ENCODE measurements around the gene SPRR2G.
"Not testable (repeated sequence)": the region's sequence is repeated elsewhere in the genome, so short reads cannot be mapped to it uniquely, and the experiment has no call there.

SPRR2G gene

DNA sequence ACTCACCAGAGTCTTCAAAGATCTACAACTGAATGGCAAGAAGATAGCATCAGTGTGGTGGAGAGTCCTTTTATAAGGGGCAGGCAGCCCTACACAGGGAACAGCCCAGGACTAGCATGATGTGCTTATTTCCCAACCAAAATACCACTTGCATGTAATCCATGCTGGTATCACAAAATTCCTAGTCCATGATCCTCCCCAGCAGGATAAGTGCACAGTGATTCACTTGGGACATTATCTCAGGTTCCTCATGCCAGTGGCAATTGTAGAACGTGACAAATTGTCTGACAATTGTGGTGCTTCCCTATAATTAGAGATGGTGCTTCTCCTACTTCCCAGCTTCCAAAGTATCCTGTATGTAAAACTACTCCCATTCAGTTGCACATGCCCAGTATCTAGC lies at the start of gene SPRR2G:
SPRR2G (minus strand) TSS at position 45 of the 400 bp plus-strand sequence. CDS start 780 bp downstream, outside the sequence.
- DNase-seq, result no peak

DNA sequence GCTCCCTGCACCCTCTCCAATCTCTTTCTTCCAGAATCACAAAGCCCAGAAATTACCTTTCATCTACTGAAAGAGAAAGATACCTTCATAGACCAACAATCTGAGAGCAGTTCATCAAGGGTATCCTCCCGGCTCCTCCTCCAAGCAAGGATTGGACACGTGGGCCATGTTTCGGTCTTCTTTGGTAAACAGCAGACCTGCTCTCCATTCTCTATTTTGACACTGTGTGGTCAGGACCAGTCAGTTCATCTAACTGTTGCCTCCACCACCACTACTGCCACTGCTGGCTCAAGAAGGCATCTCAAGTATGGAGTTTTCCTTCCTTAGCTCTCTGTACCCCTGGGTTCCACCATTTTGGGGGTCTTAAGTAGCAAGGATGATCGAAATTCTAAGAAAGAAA lies 44.5 kb upstream of the SPRR2G start:
- DNase-seq, result no peak

DNA sequence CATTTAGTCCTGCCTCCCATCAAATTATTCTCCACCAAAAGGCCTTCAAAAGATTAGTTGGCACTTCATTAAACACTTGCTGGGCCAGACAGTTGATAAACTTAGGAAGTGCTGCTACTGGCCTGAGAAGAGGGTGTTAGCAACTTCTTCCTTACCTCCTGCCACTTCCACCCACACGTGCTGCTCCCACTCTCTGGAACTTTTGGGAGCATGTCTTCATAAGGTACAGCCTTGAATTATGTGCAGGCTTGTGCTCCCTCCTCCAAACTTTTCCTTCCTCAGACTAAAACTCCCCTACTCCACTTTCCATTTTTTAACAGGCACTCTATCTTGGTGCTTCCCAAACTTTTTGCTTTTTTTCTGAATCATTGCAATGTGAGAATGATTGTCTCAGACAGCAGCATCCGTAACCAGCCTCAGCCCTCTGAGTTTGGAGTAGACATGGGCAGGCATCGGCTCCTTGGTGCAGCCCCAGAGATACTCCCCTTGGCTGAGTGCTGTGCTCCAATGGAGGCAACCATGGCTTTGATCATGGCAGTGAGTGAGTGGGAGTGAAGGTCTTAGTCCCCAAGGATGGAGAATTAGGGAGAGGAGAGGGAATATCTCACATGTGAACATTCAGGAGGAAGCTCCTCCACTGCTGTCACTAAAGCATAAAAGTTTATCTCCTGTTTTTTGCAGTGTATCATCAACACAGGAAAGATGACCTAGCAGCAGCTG lies 43.8 kb upstream of the SPRR2G start:
- no peak for DNase-seq

DNA sequence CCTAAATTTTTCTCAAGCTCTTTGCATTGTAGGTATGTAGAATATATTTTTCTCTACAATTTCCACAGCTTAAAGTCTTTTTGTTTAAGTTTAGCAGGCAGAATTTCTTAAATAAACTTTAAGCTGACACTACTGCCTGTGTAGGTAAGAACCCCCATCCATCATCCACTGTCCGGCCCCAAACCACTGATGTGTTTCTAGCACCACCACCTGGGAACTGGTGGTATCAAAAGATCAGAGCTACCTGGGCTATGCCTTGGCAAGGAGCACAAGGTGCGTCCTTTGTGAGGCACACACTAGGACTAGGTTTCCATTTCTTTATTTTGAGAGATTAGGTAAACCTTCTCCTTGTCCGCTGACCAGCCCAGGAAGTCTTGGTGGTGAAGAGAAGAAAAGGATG lies 42.0 kb upstream of the SPRR2G start:
- no peak for DNase-seq

DNA sequence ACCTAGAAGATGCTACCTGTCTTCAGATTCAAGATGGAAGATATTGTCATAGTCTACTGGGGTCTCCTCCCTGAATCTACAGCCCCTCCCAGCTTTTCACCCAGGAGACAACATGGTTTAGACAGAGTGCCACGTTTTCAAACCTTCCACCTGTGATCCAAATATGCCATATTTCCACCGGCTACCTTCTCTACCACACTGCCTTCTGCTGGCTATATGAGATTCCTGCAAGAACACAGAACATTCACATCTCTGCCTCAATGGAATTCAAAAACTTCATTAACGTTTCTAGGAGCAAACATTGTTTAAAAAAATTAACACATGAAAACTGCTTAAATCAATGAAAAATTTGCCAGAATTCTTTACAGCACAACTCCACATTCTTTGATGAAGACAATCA lies 39.7 kb upstream of the SPRR2G start:
- DNase-seq, result no peak

DNA sequence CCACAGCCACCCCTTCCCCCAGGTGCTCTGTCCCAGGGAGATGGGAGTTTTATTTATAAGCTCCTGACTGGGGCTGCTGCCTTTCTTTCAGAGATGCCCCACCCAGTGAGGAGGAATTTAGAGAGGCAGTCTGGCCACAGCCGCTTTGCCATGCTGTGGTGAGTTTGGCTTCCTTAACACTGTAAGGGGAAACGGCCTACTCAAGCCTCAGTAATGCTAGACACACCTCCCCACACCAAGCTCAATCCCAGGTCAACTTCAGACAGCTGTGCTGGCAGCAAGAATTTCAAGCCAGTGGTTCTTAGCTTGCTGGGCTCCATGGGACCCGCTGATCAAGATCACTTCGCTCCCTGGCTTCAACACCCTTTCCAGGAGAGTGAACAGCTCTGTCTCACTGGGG lies 37.6 kb upstream of the SPRR2G start:
- not testable (repeated sequence) for DNase-seq

DNA sequence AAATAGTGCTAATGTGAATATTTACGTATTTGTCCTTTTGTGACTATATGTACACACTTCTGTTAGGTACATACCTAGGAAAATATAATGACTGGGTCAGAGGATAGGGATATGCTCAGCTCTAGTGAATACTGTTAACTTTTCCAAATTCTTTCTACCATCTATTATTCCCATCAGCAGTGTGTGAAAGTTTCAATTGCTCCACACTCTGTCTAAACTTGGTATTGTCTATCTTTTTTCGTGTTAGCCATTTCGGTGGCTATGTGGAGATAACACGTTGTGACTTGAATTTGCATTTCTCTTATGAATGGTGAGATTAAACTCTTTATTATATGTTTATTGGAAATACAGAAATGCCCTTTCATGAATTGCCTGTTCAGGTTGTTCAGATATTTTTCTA lies 29.9 kb upstream of the SPRR2G start:
- DNase-seq, result no peak

DNA sequence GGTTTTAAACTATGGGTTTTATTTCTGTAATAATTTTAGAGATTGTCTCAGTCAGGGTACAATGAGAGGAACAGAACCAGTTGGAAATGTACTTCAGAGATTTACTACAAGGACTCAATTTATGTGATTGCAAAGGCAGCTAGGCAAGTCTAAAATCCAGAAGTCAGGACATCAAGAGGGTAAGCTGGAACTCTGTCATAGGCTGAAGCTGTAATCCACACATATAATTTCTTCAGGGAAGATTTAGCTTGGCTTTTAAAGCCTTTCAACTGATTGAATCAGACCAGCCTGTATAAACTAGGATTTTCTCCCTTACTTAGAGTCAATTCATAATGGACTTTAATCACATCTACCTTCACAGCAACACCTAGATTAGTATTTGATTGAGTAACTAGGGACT lies 28.2 kb upstream of the SPRR2G start:
- DNase-seq, result no peak

DNA sequence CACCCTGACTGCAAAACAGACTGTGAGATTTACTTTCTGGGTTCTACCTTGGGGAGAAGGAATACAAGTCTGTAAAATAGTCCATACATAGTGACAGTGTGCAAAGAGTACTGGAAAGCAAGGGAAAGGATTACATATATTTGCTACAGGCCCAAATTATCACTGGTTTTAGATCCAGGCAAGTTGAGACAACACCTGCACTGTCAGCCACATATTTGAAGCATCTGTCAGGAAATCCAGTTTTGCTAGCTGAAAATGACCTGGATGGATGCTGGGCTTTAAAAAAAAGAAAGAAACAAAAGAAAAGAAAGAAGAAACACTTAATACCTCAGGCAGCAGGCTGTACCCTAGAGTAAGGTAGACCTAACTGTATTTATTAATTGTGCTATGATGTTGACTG lies 23.9 kb upstream of the SPRR2G start:
- no peak for DNase-seq

DNA sequence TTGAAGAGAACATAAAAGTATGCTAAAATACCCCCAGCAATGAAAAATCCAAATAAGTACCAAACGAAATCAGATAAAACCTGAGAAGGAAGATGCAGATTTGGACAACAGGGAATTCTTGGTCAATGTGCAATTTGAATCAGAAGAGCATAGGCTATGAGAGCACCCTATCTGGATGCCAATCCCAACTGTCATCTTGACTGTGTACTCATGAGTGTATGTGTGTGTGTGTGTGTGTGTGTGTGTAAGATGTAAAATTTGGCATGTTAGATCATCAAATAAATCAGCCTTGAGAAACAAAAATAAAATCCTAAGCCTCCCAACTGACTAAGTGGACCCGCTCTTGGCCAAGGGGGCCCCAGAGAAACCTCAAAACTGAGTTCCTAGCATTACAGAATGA lies 18.0 kb upstream of the SPRR2G start:
- no peak for DNase-seq

DNA sequence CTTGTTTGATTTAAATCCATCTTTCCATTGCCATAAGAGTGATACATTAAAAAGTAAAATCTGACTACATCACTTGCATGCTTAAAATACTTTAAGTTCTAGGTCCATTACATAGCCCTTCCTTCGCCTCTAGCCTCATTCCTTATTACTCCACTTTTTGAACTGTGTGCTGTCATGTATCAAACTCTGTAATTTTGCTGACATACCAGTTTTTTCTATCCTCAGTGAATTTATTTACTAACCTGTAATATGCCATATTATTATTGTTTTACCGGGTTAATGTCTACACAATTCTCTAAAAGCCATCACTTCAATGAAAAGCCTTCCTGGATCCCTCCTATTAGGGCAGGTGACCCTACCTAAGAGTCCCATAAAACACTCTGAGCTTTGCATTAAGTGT lies 4.9 kb upstream of the SPRR2G start:
- DNase-seq, result no peak

DNA sequence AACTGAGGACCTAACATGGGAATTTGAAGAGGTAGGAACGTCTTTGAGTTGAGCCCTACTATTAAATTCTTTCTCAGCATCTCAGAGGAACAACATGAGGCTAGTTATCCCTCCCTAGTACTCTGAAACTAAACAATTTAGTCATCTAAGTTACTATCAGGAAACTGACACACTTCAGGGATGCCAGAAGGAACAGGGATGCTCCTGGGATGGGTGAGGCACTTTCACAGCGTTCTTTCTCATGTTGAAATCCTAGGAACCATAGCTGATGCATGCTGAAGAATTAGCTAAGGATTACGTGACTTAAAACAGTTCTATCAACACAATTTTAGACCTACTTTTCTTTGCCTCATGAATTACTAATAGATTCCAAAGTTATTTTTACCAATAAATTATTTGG lies 1.8 kb upstream of the SPRR2G start:
- no peak for DNase-seq

DNA sequence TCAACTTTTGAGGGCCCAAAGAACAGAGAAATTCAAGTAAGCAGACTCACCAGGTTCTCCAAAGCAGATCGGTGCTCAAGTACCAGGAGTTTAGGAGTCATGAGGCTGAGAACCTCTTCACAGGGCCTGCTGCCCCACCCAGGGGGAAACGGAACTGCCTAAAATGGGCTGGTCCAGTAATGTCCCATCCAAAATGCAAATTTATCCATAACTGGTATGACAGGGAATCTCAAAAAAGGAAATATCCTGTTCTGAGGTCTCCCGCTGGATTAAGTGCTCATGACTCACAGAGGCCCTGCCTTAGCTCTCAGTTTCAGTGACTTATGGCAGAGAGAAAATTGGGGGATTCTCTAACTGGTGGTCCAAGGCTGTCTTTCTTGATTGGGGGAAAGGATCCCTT lies 9.3 kb downstream of the SPRR2G start:
- no peak for DNase-seq

DNA sequence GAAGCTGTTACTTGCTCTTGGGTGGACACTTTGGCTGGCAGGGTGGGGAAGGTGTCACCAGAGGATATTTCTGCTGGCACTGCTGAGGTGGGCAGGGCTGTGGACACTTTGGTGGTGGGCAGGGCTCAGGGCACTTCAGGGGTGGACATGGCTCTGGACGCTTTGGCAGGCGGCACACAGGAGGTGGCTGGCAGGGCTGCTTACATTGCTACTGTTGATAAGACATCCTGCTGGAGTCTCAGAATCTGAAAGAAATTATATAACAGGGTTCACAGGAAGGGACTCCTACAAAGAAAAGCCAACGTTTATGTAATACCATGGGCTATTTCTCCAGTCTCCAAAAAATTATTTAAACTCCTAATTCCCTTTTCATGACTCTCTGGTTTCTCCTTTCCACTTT lies 10.2 kb downstream of the SPRR2G start:
- DNase-seq, result no peak

DNA sequence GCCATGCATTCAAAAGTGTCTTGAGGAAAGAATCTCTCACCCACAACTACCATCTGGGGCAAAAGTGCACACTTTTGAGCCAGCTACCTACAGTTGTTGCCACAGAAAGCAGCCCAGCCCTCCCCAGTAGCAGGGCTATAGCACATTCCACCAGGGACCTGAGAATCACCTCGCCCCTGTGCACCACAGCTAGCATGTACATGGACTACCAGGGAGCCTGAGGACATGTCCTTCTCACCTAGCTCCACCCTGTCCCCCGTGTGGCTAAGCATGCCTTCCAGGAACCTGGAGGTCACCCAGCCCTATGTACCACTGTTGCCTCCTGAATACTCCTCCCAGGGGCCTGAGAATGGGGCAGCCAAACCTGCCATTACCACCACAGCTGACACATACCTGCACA lies 16.9 kb downstream of the SPRR2G start:
- DNase-seq, result no peak

DNA sequence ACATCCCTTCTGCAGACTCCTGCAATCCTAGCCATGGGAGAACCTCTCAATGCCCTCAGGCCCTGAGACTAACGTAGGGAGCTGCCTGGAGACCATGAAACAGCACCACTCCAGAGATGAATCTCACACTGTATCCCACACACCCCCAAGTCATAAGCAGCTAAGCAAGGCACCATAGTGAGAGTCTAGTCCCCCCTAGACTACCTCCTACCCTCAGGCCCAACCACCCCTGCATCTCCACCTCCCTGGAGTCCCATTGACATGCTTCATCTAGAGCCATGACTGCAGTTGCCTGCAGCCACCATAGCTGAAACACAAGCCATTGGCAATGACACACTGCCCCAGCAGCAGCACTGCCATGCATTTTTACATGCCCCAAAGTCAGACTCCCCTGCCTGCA lies 17.4 kb downstream of the SPRR2G start:
- DNase-seq, result no peak

DNA sequence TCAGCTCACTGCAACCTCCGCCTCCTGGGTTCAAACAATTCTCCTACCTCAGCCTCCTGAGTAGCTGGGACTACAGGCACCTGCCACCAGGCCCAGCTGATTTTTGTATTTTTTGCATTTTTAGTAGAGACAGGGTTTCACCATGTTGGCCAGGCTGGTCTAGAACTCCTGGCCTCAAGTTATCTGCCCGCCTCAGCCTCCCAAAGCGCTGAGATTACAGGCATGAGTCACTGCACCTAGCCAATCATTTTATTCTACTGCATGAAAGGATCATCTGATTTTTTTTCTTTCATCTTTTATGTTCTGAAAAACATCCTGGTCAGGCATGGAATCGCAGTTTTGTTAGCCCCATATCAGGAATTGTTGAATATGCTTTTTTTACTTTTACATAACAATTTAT lies 22.0 kb downstream of the SPRR2G start:
- DNase-seq, result not testable (repeated sequence)

DNA sequence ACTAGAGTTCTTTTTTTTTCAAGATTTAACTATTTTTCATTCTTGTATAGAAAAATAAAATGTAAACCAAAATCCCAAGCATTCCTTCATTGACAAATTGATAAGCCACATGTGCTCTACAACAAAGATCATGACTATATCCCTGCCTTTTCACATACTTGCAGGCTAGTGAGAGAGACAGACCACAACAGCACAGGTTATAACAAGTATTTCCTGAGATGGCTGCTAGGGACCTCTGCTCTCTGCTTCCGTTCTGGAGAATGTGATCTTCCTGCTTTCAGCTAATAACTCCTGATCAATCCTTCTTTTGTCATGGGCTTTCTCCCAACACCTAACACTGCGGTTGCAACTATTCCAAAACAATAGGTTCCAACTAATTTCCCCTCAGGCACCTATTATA lies 23.4 kb downstream of the SPRR2G start:
- no peak for DNase-seq

DNA sequence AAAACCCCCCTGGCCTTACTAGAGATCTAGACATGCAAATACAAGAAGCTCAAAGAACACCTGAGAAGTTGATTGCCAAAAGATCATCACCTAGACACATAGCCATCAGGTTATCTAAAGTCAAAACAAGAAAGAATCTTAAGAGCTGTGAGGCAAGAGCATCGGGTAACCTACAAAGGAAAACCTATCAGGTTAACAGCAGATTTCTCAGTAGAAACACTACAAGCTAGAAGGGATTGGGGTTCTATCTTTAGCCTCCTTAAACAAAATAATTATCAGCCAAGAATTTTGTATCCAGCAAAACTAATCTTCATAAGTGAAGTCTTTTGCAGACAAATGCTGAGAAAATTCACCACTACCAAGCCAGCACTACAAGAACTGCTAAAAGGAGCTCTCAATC lies 25.2 kb downstream of the SPRR2G start:
- no peak for DNase-seq

DNA sequence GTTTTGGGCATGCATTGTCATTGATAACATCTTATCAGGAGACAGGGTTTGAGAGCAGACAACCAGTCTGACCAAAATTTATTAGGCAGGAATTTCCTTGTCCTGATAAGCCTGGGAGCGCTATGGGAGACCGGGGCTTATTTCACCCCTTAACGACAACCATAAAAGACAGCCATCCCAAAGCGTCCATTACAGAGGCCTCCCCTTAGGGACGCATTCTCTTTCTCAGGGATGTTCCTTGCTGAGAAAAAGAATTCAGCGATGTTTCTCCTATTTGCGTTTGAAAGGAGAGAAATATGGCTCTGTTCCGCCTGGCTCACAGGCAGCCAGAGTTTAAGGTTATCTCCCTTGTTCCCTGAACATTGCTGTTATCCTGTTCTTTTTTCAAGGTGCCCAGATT lies 26.9 kb downstream of the SPRR2G start:
- DNase-seq, result not testable (repeated sequence)

DNA sequence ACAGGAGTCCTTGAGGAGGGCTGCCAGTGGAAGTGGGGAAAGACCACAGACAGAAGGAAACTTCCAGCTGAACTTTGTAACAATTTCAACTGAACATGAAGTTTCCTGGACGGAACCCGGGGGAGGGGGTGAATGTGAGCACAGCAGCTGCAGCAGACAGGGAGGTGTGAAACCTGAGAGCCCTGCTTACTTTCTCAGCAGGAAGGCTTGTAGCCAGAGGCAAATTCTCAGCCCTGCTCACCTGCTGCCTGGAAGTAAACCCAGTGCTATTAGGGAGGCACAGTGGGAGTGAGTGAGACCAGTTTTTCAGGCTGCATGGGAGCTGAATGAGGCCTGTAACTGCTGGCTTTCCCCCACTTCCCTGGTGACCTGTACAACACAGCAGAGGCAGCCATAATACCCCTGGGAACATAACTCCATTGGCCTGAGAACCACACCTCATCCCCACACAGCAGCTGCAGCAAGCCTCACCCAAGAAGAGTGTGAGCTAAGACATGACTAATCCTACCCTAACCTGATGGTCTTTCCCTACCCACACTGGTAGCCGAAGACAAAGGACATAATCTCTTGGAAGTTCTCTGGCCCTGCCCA lies 27.8 kb downstream of the SPRR2G start:
- no peak for DNase-seq

DNA sequence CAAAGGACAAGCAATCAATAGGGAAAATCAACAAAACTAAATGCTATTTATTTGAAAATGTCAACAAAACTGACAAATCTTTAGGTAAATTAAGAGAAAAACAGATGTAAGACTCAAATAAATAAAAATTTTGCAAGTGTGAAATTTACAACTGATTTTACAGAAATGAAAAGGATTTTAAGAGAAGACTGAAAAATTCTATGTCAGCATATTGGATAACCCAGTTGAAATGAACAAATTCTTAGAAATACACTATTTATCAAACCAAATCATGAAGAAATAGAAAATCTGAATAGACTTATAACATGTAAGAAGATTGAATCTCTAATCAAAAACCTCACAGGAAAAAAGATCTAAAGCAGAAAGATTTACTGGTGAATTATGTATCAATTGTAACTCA lies 29.7 kb downstream of the SPRR2G start:
- no peak for DNase-seq

DNA sequence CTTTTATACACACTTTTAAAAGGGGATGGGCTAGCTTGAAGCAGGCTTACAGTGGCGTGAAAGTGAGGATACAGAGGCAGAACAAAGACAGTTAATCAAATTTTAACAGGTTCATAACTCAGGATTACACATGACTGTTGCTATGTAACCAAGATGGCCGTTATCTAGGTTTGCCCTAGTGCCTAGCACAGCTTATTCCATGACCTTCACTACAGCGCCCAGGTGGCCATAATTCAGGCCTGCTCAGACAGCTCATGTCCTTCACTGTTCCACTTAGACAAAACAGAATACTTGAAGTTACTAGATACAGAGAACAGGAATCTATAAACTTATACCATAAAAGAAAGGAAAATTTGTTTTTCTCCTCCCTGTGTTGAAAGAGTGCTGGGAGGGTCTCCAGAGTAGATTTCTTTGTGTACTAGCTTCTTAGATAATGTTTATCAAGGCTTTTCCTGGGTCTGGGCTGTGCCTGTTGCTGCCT lies 31.2 kb downstream of the SPRR2G start:
- no peak for DNase-seq

DNA sequence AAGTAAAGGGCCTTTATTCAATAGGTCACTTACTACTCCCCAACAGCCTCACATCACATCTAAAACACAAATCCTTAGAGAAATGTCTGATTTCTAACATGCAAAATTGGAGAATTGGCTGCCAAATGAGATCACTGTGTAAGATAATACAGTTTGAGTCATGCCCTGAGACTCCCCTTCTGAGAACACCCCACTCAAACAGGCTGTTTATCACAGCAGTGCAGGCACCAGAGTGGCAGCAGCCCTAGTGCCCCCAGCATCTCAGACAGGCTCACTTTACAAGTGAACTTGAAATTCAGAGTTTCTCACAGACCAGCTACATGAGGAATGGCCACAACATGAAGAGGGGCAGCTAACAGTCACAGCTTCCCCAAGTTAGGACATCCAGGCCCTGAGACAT lies 35.4 kb downstream of the SPRR2G start:
- not testable (repeated sequence) for DNase-seq

DNA sequence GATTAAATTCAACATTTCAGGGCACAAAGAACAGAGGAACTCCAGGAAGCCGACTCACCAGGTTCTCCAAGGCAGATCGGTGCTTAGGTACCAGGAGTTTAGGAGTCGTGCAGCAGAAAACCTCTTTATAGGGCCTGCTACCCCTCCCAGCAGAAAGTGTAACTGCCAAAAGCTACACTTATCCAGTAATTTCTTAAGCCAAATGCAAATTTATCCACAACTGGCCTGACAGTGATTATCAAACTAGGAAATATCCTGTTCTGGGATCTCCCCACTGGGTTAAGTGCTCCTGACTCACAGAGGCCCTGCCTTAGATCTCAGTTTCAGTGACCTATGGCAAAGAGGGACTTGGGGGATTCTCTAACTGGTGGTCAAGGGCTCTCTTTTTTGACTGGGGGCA lies 37.3 kb downstream of the SPRR2G start, which contains the start of gene SPRR2F:
SPRR2F (minus strand) TSS at position 101 of the 400 bp plus-strand sequence. CDS start 783 bp downstream, outside the sequence.
- no peak for DNase-seq

All from fibroblast of skin of right biceps (primary cell).